Posterior cingulate gyrus (tissue), 11 donors: ENCODE data around the gene BEND7.

Source experiments
- DNase-seq, 10 donors: peaks; one replicate each; pipeline versions ENCODE4 v3.0.0 to v3.0.0-alpha.2; 2020 to 2021; ENCODE audit warnings: mixed read lengths in 3 of 10
- intact Hi-C: fragments of 100-400 bp; cut with DNase I; formaldehyde crosslinking; loops from one replicate; pipeline ENCODE4 v1.15.1; 2023

The BEND7 gene

GRCh38 chr10:13525663-13526062 lies 3.2 kb downstream of the BEND7 start:
- no peak for DNase-seq
- intact Hi-C loops: loop anchor here (5.0 kb wide), 1 partner anchor 153 kb away; no protein-coding TSS in a partner anchor

DNA sequence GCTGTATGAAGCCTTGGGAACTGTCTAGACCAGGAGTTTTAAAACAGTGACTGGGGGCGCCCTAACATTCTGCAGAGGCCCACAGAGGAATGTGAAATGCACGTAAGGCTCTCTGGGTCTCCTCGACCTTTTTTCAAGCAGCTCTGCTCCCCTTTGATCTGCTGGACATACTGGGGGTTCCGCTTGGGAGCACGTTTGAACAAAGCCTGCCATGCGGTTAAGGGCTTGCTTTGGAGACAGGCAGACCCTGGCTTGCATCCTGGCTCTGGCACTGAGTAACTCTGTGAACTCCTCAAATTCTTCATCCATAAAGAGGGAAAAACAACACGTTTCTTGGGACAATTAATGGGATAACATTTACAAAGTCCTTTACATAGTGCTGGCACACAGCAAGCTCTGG lies 7.8 kb downstream of the BEND7 start:
- no peak for DNase-seq
- intact Hi-C loops: no loop called here

- no peak for DNase-seq
- intact Hi-C loops: no loop called here
Observed at GRCh38 chr10:13520194-13520593, 8.6 kb downstream of the BEND7 start.

DNA sequence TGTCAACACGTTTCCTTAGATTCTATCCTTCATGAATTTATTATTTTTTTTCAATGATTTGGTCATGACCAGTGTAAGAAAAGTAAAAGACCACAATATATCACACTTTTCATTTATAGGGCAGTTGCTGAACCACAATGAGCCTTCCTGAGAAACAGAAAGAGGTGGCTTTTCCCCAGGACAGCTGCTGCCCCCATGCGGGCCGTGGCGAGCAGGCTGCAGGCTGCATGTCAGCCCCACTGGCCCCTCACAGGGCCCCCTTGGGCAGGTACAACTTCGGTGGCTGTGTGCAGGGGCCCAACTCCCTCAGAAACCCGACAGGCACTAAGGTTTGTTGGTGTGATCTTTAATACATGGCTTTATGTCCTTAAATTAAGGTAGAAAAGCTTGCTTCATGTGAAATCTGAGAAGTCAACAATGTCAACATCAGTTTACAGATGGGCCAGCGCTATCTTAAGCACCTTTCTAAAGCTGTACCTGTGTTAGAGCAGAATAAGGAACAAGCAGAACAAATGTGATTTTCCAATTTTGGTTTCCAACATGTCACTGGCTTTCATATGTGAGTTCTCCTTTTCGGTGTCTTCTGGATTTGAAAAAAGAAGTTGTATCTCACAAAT lies 10.6 kb downstream of the BEND7 start:
- intact Hi-C loops: no loop called here
- no peak for DNase-seq

- intact Hi-C loops: no loop called here
Observed at GRCh38 chr10:13517675-13518074, 11.1 kb downstream of the BEND7 start.

DNA sequence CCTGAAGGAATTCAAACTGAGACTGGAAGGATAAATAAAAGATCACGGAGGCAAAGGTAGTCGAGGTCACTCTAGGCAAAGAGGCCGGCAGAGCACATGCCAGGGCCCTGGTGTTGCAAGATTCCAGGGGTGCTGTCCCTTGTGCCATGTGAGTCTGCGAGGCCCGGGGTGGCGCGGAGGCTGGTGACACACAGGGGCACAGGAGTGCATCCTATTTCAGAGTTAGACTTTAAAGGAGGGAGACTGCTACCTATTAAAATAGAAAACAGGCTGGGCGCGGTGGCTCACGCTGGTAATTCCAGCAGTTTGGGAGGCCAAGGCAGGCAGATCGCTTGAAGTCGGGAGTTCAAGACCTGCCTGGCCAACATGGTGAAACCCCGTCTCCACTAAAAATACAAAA lies 12.6 kb downstream of the BEND7 start:
- DNase-seq: no peak
- intact Hi-C loops: no loop called here

More at GRCh38 chr10:13517675-13518074, 11.1 kb downstream of the BEND7 start:
- DNase-seq: no peak

DNA sequence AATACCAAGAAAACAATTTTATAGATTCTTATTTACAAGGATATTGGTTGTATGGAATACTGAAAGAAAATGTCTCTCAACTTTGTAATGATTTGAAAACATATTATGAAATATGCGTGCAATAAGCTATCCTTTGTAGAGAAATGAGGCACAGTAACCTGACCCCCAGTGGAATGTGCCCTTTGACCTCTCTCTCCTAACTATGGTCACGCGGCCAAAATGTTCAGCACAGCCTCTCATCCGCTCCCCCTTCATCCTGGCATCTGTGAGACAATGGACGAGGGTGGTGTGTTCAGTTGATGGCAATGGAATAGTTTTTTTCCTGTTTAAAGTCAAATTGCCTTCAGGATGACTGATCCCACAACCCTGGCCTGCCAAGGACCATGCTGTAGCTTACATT lies 13.3 kb downstream of the BEND7 start:
- intact Hi-C loops: no loop called here
- DNase-seq: no peak

- intact Hi-C loops: no loop called here
- no peak for DNase-seq
Observed at GRCh38 chr10:13514296-13514695, 14.5 kb downstream of the BEND7 start.

GRCh38 chr10:13512564-13512963 lies 16.2 kb downstream of the BEND7 start:
- intact Hi-C loops: no loop called here
- no peak for DNase-seq

DNA sequence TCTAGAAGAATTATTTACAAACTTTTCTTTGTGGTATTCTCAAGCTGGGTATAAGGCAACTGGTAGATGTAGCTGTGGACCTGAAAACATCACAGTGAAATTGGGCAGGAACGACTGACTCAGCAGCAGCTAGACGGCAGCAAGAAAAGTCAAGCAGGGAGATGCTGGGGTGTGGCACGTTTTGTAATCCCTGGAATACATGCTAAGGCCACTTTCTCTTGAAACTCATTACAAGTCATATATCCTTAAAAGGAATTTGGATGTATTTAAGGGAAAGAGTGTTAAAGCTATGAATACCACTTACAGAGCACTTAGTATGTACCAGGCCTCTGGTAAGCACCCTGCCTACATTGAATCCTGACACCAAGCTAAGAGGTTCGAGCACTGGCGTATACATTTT lies 17.4 kb downstream of the BEND7 start:
- DNase-seq: no peak
- intact Hi-C loops: no loop called here

DNA sequence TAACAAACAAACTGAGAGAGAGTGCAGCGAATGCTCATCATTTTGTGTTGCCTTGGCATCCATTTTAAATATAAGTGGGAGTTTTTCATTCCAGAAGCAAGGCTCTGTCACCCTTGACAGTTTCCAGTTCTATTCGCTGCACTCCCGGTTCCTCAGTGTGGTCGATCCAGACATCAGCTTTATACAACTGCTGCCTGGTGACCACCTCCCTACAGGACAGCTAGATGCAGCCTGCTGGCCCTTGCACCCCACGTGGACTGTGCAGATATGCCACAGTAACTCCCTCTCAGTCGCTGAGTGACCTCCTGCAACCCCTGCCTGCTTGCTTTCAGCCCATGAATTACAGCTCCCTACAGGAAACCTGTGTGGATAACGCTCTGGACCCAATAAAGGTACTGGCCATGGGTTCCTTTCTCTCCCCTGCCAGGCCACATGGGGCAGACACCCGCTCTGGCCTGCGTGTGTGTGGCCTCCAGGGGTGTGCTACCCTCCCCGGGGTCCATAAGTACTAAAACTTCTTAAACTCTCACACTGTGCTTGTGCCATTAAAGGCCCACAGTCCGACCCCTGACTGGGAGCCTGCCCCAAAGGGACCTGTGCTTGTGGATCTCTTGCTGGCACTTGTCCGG lies 23.6 kb downstream of the BEND7 start:
- DNase-seq: no peak
- intact Hi-C loops: no loop called here

DNA sequence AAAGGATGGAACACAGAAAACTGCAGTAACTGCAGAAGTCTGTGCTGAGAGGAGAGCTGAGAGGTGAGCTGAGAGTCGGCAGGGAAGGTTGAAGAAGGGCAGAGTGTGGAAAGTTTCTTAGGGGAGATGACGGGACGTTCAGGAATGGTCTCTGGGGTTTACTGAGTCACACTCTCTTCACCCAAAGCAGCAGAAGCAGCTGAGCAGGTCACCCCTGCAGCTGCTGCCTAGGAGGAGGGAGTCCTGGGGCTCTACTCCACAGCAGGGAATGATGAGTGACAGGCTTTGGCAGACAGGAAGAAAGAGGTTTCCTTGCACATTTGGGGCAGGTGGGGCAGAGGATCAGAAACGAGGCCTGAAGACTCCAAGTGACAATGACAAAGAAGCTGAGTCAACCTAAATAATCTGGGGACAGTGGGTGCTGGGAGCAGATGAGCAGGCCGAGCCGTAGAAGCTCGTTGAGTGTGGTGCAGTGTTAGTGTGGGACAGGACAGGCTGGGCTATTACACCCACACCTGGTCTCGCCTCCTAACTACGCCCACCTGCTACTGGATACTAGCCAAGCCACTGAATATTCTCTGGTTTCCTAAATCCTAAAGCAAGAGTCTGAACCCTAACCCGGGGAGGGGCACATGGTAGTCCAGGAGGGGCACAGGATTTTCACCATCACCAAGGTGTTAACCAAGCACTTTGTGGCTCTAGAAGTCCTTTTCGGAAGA lies 24.9 kb downstream of the BEND7 start:
- intact Hi-C loops: no loop called here
- DNase-seq: no peak

DNA sequence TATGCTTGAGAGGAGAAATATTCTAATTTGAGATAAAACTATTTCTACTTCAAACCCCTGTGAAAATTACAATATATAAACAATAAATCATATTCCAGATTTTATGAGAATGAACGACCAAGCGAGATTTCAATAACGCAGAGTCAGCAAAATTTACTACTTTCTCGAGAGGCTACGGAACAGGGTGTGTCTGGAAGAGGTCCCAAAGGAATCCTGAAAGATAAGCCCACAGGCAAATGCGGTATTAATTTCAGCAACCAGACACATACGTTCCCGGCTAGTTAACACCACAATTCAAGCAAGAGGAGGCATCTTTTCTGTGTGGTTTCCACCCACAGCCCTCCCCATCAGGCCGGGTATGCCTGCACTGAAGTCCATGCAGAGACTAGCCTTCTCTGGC lies 26.4 kb downstream of the BEND7 start:
- DNase-seq: no peak
- intact Hi-C loops: no loop called here

DNA sequence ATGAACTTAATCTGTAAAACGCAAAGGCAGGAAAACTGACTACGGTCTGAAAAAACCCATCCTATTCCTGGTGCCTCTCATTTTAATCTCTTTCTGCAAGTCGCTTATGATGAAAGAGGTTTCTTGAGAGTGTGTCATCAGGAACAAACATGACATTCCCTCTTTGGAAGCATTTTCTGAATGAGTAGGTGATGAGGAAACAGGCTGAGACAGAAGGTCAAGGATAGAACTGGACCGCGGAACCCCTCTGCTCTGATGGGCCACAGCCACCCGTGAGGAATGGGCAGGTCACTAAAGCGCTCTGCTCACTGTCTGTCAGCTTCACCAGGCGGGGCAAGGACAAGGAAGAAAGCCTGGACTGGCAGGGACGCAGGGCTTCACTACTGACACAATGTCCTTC lies 28.6 kb downstream of the BEND7 start:
- intact Hi-C loops: no loop called here

GRCh38 chr10:13499150-13499549 lies 29.7 kb downstream of the BEND7 start:
- intact Hi-C loops: no loop called here
- DNase-seq: no peak

More for the DNA sequence above, 28.6 kb downstream of the BEND7 start:
- no peak for DNase-seq

- intact Hi-C loops: no loop called here
- DNase-seq: no peak
Observed at GRCh38 chr10:13496931-13497330, 31.9 kb downstream of the BEND7 start.

DNA sequence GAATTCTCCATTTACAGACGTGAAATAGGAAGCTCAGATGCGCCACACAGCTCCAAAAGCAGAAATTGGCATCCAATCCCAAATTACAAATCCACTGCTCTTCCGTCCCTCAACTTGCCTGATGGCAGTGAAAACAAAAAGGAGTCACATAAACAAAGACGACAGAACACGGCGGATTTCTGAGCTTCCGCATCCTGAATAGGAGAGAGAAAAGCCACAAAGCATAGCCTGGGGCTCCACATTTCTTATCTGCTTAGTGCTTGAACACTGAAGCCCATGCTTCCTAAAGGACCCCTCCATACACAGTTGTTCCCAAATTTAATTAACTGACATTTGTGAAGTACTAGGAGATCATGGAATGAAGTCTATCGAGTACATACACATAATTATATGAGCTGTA lies 32.6 kb downstream of the BEND7 start:
- DNase-seq: no peak
- intact Hi-C loops: no loop called here

- no peak for DNase-seq
- intact Hi-C loops: no loop called here
Observed at GRCh38 chr10:13492493-13493180, 36.2 kb downstream of the BEND7 start.

GRCh38 chr10:13491747-13492360 lies 37.0 kb downstream of the BEND7 start:
- intact Hi-C loops: no loop called here
- DNase-seq: no peak

DNA sequence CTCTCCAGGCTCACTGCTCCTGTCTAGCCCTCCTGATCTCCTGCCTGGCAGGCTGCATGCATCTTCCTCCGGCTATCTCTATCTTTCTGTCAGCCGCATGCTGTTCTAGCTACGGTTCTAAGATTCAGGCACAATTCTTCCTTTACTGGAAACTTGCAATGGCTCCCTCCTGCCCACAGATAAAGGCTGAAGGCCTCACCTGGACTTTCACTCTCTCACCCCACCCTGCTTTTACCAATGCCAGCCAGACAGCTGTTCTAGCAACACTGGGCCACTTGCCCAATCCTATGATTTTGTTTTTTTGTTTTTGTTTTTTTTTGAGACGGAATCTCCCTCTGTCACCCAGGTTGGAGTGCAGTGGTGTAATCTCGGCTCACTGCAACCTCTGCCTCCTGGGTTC lies 38.3 kb downstream of the BEND7 start:
- no peak for DNase-seq
- intact Hi-C loops: no loop called here

GRCh38 chr10:13489035-13489599 lies 39.7 kb downstream of the BEND7 start:
- no peak for DNase-seq
- intact Hi-C loops: no loop called here
